Suprapubic skin (tissue), 3 donors: ENCODE results near the gene SSRP1.

Experiments
- POLR2AphosphoS5 ChIP-seq, 3 donors: sonication (generic); formaldehyde crosslinking; IDR thresholded peaks; one replicate each; pipeline ENCODE4 v1.6.1; 2017; ENCODE audit warnings: antibody characterized with exemption in 3 of 3
- TF ChIP-seq, protein P1 (sequence below), 2 donors: fragments of 200-600 bp in 1 of 2; fragments of 450-650 bp in 1 of 2; sonication (generic) in 1 of 2; IDR thresholded peaks; one replicate each; pipeline ENCODE4 v1.5.1; 2016 to 2019; ENCODE audit warnings: antibody characterized with exemption in 2 of 2, mild to moderate bottlenecking in 1 of 2, moderate library complexity in 1 of 2

DNA sequence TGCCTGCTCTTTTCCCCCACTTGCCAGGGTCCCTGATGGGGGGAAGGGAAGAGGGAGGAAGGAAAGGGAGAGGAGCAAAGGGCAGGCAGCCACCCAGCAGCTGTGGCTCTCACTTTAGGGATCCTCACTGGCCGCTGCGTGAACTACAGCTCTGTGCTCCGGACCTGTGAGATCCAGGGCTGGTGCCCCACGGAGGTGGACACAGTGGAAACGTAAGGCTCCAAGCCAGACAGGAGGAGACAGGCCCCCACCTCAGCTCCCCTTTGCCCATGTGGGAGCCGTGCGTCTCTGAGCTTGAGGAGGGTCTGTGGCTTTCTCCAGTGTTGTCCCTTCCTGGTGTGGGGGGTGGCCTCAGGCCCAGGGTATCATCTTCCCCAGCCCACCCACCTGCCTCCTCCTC lies 12.4 kb upstream of the SSRP1 start:
- TF ChIP-seq, protein P1, sequence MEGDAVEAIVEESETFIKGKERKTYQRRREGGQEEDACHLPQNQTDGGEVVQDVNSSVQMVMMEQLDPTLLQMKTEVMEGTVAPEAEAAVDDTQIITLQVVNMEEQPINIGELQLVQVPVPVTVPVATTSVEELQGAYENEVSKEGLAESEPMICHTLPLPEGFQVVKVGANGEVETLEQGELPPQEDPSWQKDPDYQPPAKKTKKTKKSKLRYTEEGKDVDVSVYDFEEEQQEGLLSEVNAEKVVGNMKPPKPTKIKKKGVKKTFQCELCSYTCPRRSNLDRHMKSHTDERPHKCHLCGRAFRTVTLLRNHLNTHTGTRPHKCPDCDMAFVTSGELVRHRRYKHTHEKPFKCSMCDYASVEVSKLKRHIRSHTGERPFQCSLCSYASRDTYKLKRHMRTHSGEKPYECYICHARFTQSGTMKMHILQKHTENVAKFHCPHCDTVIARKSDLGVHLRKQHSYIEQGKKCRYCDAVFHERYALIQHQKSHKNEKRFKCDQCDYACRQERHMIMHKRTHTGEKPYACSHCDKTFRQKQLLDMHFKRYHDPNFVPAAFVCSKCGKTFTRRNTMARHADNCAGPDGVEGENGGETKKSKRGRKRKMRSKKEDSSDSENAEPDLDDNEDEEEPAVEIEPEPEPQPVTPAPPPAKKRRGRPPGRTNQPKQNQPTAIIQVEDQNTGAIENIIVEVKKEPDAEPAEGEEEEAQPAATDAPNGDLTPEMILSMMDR (IDR thresholded peaks at IDR 0.05): no peak
- TF ChIP-seq POLR2AphosphoS5 (IDR thresholded peaks at IDR 0.05): no peak
